LNCaP clone FGC (cell line): Measurements from ENCODE around the gene ETV2.
A peak's percentile ranks its signal among the peaks of the same experiment; 100 is the strongest.

ENCODE experiments used
- DNase-seq: peaks from one replicate; pipeline ENCODE4 v3.0.0-alpha.2; 2011; ENCODE audit warnings: low read depth
- H3K4me3 ChIP-seq: 2 replicates; pipeline ENCODE4 v1.5.1; 2011; ENCODE audit warnings: mild to moderate bottlenecking, low read depth, low read length, control low read depth
- CTCF ChIP-seq: IDR thresholded peaks from 2 replicates; pipeline ENCODE4 v1.5.1; 2012; ENCODE audit warnings: mild to moderate bottlenecking; ENCODE audit not compliant: control insufficient read depth, insufficient read depth; ENCODE audit errors: extremely low read depth

The ETV2 gene

GRCh38 chr19:35666251-35666913, 24.8 kb downstream of the ETV2 start, which contains the start of gene UPK1A:
Gene UPK1A (plus strand): TSS chr19:35666517. CDS start chr19:35666813, 296 bp downstream.
- DNase-seq, result no peak
- H3K4me3 ChIP-seq, result no peak within 1 kb of the TSS
- TF ChIP-seq CTCF, result no peak

GRCh38 chr19:35669566-35669965, 28.0 kb downstream of the ETV2 start:
- no peak for TF ChIP-seq CTCF
- H3K4me3 ChIP-seq, result no peak overlapping the region
- no peak for DNase-seq

GRCh38 chr19:35669974-35670373, 28.4 kb downstream of the ETV2 start:
- DNase-seq, result no peak
- H3K4me3 ChIP-seq, result no peak overlapping the region
- TF ChIP-seq CTCF, result no peak

- no peak for DNase-seq
- H3K4me3 ChIP-seq, result no peak overlapping the region
- TF ChIP-seq CTCF, result no peak
Measured at GRCh38 chr19:35670686-35671085, 29.1 kb downstream of the ETV2 start.

- H3K4me3 ChIP-seq, result no peak overlapping the region
- peak; percentile 17 for DNase-seq
- TF ChIP-seq CTCF, result no peak
Measured at GRCh38 chr19:35671818-35672217, 30.3 kb downstream of the ETV2 start.

GRCh38 chr19:35673121-35673804, 31.7 kb downstream of the ETV2 start:
- TF ChIP-seq CTCF, result no peak
- no peak for DNase-seq

GRCh38 chr19:35675589-35676140, 34.1 kb downstream of the ETV2 start:
- TF ChIP-seq CTCF, result no peak
- no peak for DNase-seq
- no peak overlapping the region for H3K4me3 ChIP-seq

More at GRCh38 chr19:35673121-35673804, 31.7 kb downstream of the ETV2 start:
- no peak overlapping the region for H3K4me3 ChIP-seq
